ENCODE results near the gene SULT1A2.
"Not testable (repeated sequence)": the region's sequence is repeated elsewhere in the genome, so short reads cannot be mapped to it uniquely, and the experiment has no call there.

The SULT1A2 gene

GRCh38 chr16:28596840-28597691, at the start of gene SULT1A2:
Gene SULT1A2 (minus strand): TSS chr16:28597050. CDS start chr16:28595930, 1,120 bp downstream.
- no peak for DNase-seq (ENCODE audit: low read depth in 2 of 2)

GRCh38 chr16:28639959-28640358, 43.1 kb upstream of the SULT1A2 start:
- not testable (repeated sequence) for DNase-seq (ENCODE audit: low read depth in 2 of 2)

- DNase-seq (ENCODE audit: low read depth in 2 of 2): not testable (repeated sequence)
These were observed 41.5 kb upstream of the SULT1A2 start for GRCh38 chr16:28638359-28638758.

- DNase-seq (ENCODE audit: low read depth in 2 of 2): not testable (repeated sequence)
These were observed 40.9 kb upstream of the SULT1A2 start, which contains the start of gene NPIPB8 for GRCh38 chr16:28637765-28638164. Gene NPIPB8 (plus strand): TSS chr16:28638065. CDS start chr16:28638361, 296 bp downstream.

- not testable (repeated sequence) for DNase-seq (ENCODE audit: low read depth in 2 of 2)
These were observed 39.4 kb upstream of the SULT1A2 start for GRCh38 chr16:28636093-28636823.

- DNase-seq (ENCODE audit: low read depth in 2 of 2): not testable (repeated sequence)
These were observed 34.1 kb upstream of the SULT1A2 start for GRCh38 chr16:28630905-28631304.

GRCh38 chr16:28623172-28623711, 26.4 kb upstream of the SULT1A2 start:
- DNase-seq (ENCODE audit: low read depth in 2 of 2): peak; percentile 48 to 65

GRCh38 chr16:28622532-28623171, 25.8 kb upstream of the SULT1A2 start:
- DNase-seq (ENCODE audit: low read depth in 2 of 2): not testable (repeated sequence)

- DNase-seq (ENCODE audit: low read depth in 2 of 2): no peak
These were observed 24.8 kb upstream of the SULT1A2 start for GRCh38 chr16:28621481-28622155.

- DNase-seq (ENCODE audit: low read depth in 2 of 2): not testable (repeated sequence)
These were observed 23.5 kb upstream of the SULT1A2 start for GRCh38 chr16:28620316-28620715.

GRCh38 chr16:28617874-28618273, 21.0 kb upstream of the SULT1A2 start:
- DNase-seq (ENCODE audit: low read depth in 2 of 2): no peak

GRCh38 chr16:28616636-28617035, 19.8 kb upstream of the SULT1A2 start:
- no peak for DNase-seq (ENCODE audit: low read depth in 2 of 2)

- DNase-seq (ENCODE audit: low read depth in 2 of 2): not testable (repeated sequence)
These were observed 19.4 kb upstream of the SULT1A2 start for GRCh38 chr16:28616224-28616577.

GRCh38 chr16:28615486-28616223, 18.8 kb upstream of the SULT1A2 start:
- DNase-seq (ENCODE audit: low read depth in 2 of 2): not testable (repeated sequence)

GRCh38 chr16:28614561-28614960, 17.7 kb upstream of the SULT1A2 start:
- not testable (repeated sequence) for DNase-seq (ENCODE audit: low read depth in 2 of 2)

GRCh38 chr16:28613912-28614311, 17.1 kb upstream of the SULT1A2 start:
- not testable (repeated sequence) for DNase-seq (ENCODE audit: low read depth in 2 of 2)

GRCh38 chr16:28612359-28613280, 15.8 kb upstream of the SULT1A2 start:
- not testable (repeated sequence) for DNase-seq (ENCODE audit: low read depth in 2 of 2)

GRCh38 chr16:28610595-28611191, 13.8 kb upstream of the SULT1A2 start:
- no peak for DNase-seq (ENCODE audit: low read depth in 2 of 2)

All from stimulated activated CD4-positive, alpha-beta T cell treated with anti-CD3 and anti-CD28 coated beads, Interleukin-12 subunit alpha, Interleukin-12 subunit beta, amount 100 ng/mL, for 24 hours (primary cell).